Left renal cortex interstitium (tissue), 4 donors: ENCODE measurements around the gene CACNB4. TPM values are rescaled to one million over a fixed set of nuclear protein-coding genes. Genes with fewer than 3 reads are reported as not detected.
"Not testable (repeated sequence)": the region's sequence is repeated elsewhere in the genome, so short reads cannot be mapped to it uniquely, and the experiment has no call there.

Experiments used
- DNase-seq, 4 donors: peaks; one replicate each; pipeline ENCODE4 v3.0.0-alpha.2; 2013; ENCODE audit warnings: low read depth in 4 of 4, low spot score in 2 of 4, missing footprints in 1 of 4
- polyA plus RNA-seq, 4 donors: library from polyadenylated mRNA; unstranded; fragments of 120-200 nt; gene quantifications; one replicate each; pipeline ENCODE4 v1.2.1, GENCODE V29; 2013; ENCODE audit not compliant: insufficient read length in 4 of 4

CACNB4 gene
- polyA plus RNA-seq, 4 donors: 5.9 to 14.2 (median 10.5) TPM

- not testable (repeated sequence) for DNase-seq
Observed at GRCh38 chr2:152090726-152091125, 8.1 kb downstream of the CACNB4 start.

- no peak for DNase-seq
Observed at GRCh38 chr2:152089238-152089637, 9.6 kb downstream of the CACNB4 start.

GRCh38 chr2:152088006-152088405, 10.8 kb downstream of the CACNB4 start:
- no peak for DNase-seq

GRCh38 chr2:152086231-152086630, 12.6 kb downstream of the CACNB4 start:
- no peak for DNase-seq

GRCh38 chr2:152084076-152084475, 14.8 kb downstream of the CACNB4 start:
- no peak for DNase-seq

- DNase-seq: no peak
Observed at GRCh38 chr2:152083202-152083875, 15.5 kb downstream of the CACNB4 start.

GRCh38 chr2:152078662-152079061, 20.2 kb downstream of the CACNB4 start:
- DNase-seq: no peak

GRCh38 chr2:152078023-152078422, 20.8 kb downstream of the CACNB4 start:
- DNase-seq: no peak

GRCh38 chr2:152075461-152076050, 23.3 kb downstream of the CACNB4 start:
- no peak for DNase-seq

GRCh38 chr2:152072011-152072410, 26.8 kb downstream of the CACNB4 start:
- DNase-seq: no peak

GRCh38 chr2:152071518-152071917, 27.3 kb downstream of the CACNB4 start:
- no peak for DNase-seq

GRCh38 chr2:152071092-152071491, 27.8 kb downstream of the CACNB4 start:
- DNase-seq: no peak

- no peak for DNase-seq
Observed at GRCh38 chr2:152068226-152068625, 30.6 kb downstream of the CACNB4 start.

GRCh38 chr2:152067823-152068222, 31.0 kb downstream of the CACNB4 start:
- DNase-seq: no peak

GRCh38 chr2:152065945-152066344, 32.9 kb downstream of the CACNB4 start:
- no peak for DNase-seq

GRCh38 chr2:152064001-152064400, 34.8 kb downstream of the CACNB4 start:
- DNase-seq: no peak

- DNase-seq: no peak
Observed at GRCh38 chr2:152063325-152063924, 35.4 kb downstream of the CACNB4 start.

GRCh38 chr2:152062125-152063091, 36.4 kb downstream of the CACNB4 start:
- no peak for DNase-seq

GRCh38 chr2:152061383-152061782, 37.5 kb downstream of the CACNB4 start:
- DNase-seq: no peak

GRCh38 chr2:152058655-152059054, 40.2 kb downstream of the CACNB4 start:
- DNase-seq: no peak

GRCh38 chr2:152056418-152056817, 42.4 kb downstream of the CACNB4 start:
- no peak for DNase-seq
